ENCODE results near the gene FAM219B. TPM values are rescaled to one million over a fixed set of nuclear protein-coding genes. Genes with fewer than 3 reads are reported as not detected.

FAM219B gene
- total RNA-seq, 2 experiments from 2014 or later: 21.5 to 26.8 TPM

DNA sequence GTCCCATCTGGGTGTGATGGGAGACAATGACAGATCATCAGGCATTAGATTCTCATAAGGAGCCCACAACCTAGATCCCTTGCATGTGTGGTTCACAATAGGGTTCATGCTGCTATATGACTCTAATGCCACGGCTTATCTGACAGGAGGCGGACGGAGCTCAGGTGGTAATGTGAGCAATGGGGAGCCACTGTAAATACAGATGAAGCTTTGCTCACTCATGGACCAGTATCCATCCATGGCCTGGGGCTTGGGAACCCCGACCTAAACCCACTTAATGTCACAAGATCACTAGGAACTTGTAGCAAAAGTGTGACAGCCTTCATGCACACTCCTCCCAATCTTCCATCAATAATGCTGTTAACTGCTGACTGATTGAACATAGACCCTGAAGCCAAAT is 2.0 kb upstream of the FAM219B start:
- intact Hi-C loops (cut with DNase I, micrococcal nuclease): no loop called here
- H3K27ac Mint-ChIP-seq: no peak overlapping the region

DNA sequence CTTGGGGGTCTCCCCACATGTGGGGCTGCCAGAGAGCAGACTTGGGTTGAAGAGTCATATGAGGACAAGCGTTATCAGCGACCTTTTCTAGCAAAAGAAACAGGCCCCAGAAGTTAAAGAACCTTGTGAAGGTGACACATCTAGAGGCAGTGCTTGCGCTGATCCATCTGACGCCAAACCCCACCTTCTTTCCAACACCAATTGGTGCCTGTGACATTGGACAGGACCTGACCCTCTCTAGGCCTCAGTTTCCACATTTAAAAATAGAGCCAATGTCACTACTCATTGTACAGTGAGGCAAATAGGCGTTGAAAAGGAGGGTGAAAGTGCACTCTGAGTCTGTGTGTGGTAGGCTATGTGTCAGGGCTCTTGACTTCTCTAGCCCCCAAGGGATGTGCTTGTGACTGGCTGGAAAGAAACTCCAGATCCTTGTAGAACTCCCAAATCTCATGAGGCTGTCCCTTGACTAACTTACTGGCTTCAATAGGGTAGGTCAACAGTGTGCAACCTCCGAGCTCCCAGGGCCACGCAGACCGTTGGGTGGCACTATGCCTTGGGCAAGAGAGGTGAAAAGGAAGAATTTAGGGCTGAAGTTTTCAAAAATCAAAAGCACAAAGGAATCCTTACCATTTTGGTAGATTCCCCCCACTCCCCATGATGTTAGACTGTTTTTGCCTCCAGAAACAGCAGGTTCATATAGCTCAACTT is 666 bp upstream of the FAM219B start:
- Mint-ChIP-seq H3K27me3 (no peaks in the 10 kb centered on the region), H3K4me1 (ENCODE audit: low read depth) (peaks cover 35% of the 10 kb centered on the region), H3K9me3 (no peaks in the 10 kb centered on the region), H3K36me3 (ENCODE audit: low read depth) (peaks cover 45% of the 10 kb centered on the region), H3K4me3 (peak overlapping the region; percentile 99), H3K27ac (peak overlapping the region; percentile 99)
- H3K27ac ChIP-seq (ENCODE audit: low read depth in 1 of 2, low read length in 2 of 2): peak overlapping the region; percentile 68 to 80
- no peaks in the 10 kb centered on the region for H3K27me3 ChIP-seq (ENCODE audit: control insufficient read depth in 1 of 2, insufficient read depth in 2 of 2, low read length in 2 of 2)
- DNase-seq: no peak
- CTCF ChIA-PET: interaction anchor here (1.3 to 2.4 kb wide), 6 partner anchors 37 to 275 kb away, joined by 3 to 6 read pairs (median 4); no protein-coding TSS in a partner anchor
- H3K9me3 ChIP-seq (ENCODE audit: control insufficient read depth in 1 of 2, insufficient read depth in 1 of 2, low read length in 2 of 2): no peaks in the 10 kb centered on the region
- no peak for TF ChIP-seq CTCF (IDR thresholded peaks at IDR 0.05)
- peaks cover 22% of the 10 kb centered on the region for H3K36me3 ChIP-seq (ENCODE audit: insufficient read depth, low read length)
- peak; percentile 3 for ATAC-seq (ENCODE audit: poor library complexity)
- intact Hi-C loops (cut with DNase I, micrococcal nuclease): loop anchor here in 1 of 2 experiments (2.0 kb wide), 2 partner anchors 35 to 65 kb away; partner anchors contain the start of genes SCAMP2 and ULK3
- H3K4me3 ChIP-seq (ENCODE audit: low read length): peak overlapping the region; percentile 95
- POLR2A ChIA-PET: interaction anchor here (0.6 to 3.0 kb wide), 20 partner anchors 10 to 547 kb away, joined by 3 to 21 read pairs (median 4); partner anchors contain the start of genes COX5A, MPI, RPP25 and SCAMP2
- H3K4me1 ChIP-seq (ENCODE audit: insufficient read depth, low read length): peaks cover 31% of the 10 kb centered on the region

More for the DNA sequence above, 2.0 kb upstream of the FAM219B start:
- H3K9me3 Mint-ChIP-seq: no peaks in the 10 kb centered on the region
- H3K4me3 Mint-ChIP-seq: peak overlapping the region; percentile 2
- peaks cover 42% of the 10 kb centered on the region for H3K36me3 Mint-ChIP-seq (ENCODE audit: low read depth)
- peaks cover 28% of the 10 kb centered on the region for H3K4me1 ChIP-seq (ENCODE audit: insufficient read depth, low read length)
- H3K27me3 Mint-ChIP-seq: no peaks in the 10 kb centered on the region
- ChIA-PET POLR2A (interaction anchor here (1.1 to 1.3 kb wide), 2 partner anchors 13 to 15 kb away, joined by 3 read pairs; no protein-coding TSS in a partner anchor), CTCF (interaction anchor here (1.5 kb wide), 1 partner anchor 121 kb away, joined by 3 read pairs; no protein-coding TSS in a partner anchor)
- no peak for ATAC-seq (ENCODE audit: poor library complexity)
- H3K27ac ChIP-seq (ENCODE audit: low read depth in 1 of 2, low read length in 2 of 2): no peak overlapping the region
- TF ChIP-seq CTCF (IDR thresholded peaks at IDR 0.05): no peak
- peaks cover 33% of the 10 kb centered on the region for H3K4me1 Mint-ChIP-seq (ENCODE audit: low read depth)
- H3K27me3 ChIP-seq (ENCODE audit: control insufficient read depth in 1 of 2, insufficient read depth in 2 of 2, low read length in 2 of 2): no peaks in the 10 kb centered on the region
- no peak overlapping the region for H3K4me3 ChIP-seq (ENCODE audit: low read length)
- H3K36me3 ChIP-seq (ENCODE audit: insufficient read depth, low read length): peaks cover 19% of the 10 kb centered on the region
- no peak for DNase-seq
- no peaks in the 10 kb centered on the region for H3K9me3 ChIP-seq (ENCODE audit: control insufficient read depth in 1 of 2, insufficient read depth in 1 of 2, low read length in 2 of 2)

- peak; percentile 43 for ATAC-seq (ENCODE audit: poor library complexity)
- Histone ChIP-seq H3K27me3 (ENCODE audit: control insufficient read depth in 1 of 2, insufficient read depth in 2 of 2, low read length in 2 of 2) (no peaks in the 10 kb centered on the region), H3K4me1 (ENCODE audit: insufficient read depth, low read length) (peaks cover 43% of the 10 kb centered on the region), H3K9me3 (ENCODE audit: control insufficient read depth in 1 of 2, insufficient read depth in 1 of 2, low read length in 2 of 2) (no peaks in the 10 kb centered on the region), H3K36me3 (ENCODE audit: insufficient read depth, low read length) (peaks cover 29% of the 10 kb centered on the region), H3K27ac (ENCODE audit: low read depth in 1 of 2, low read length in 2 of 2) (peak overlapping the region; percentile 68 to 78), H3K4me3 (ENCODE audit: low read length) (peak overlapping the region; percentile 95)
- CTCF ChIA-PET: interaction anchor here (0.6 to 2.4 kb wide), 10 partner anchors 11 to 274 kb away, joined by 3 to 6 read pairs (median 4); partner anchors contain the start of gene SCAMP5
- peak in 6 of 14 experiments; percentile 16 to 52 (median 36) for DNase-seq
- no peak for TF ChIP-seq CTCF (IDR thresholded peaks at IDR 0.05)
- peaks cover 46% of the 10 kb centered on the region for H3K4me1 Mint-ChIP-seq (ENCODE audit: low read depth)
- no peaks in the 10 kb centered on the region for H3K9me3 Mint-ChIP-seq
- no peaks in the 10 kb centered on the region for H3K27me3 Mint-ChIP-seq
- peak overlapping the region; percentile 99 for H3K27ac Mint-ChIP-seq
- intact Hi-C loops (cut with DNase I, micrococcal nuclease): loop anchor here in 1 of 2 experiments (2.0 kb wide), 2 partner anchors 33 to 63 kb away; partner anchors contain the start of genes SCAMP2 and ULK3
- H3K36me3 Mint-ChIP-seq (ENCODE audit: low read depth): peaks cover 48% of the 10 kb centered on the region
- POLR2A ChIA-PET: interaction anchor here (0.7 to 3.0 kb wide), 26 partner anchors 8 to 548 kb away, joined by 3 to 21 read pairs (median 5); partner anchors contain the start of genes C15orf39, COX5A, MPI and RPP25
- H3K4me3 Mint-ChIP-seq: peak overlapping the region; percentile 90
Observed at GRCh38 chr15:74906067-74906449, 593 bp downstream of the FAM219B start.
